GM13977 (cell line): ENCODE results near the gene GSN.

Experiments
- DNase-seq: peaks from one replicate; pipeline ENCODE4 v3.0.0; 2012; ENCODE audit warnings: low spot score
- in situ Hi-C: fragments of 300-500 bp; cut with MboI; formaldehyde crosslinking; loops from one replicate; pipeline ENCODE4 v1.12.0; 2022; ENCODE audit warnings: low sequenced_read_pairs, low pct_unique_long_range_greater_than_20kb, mixed read lengths, inconsistent platforms; ENCODE audit not compliant: unreplicated experiment
- TF ChIP-seq, protein P1 (sequence below): IDR thresholded peaks from 2 replicates; pipeline ENCODE4 v1.5.1; 2012; ENCODE audit warnings: mild to moderate bottlenecking, control low read depth; ENCODE audit not compliant: insufficient read depth; ENCODE audit errors: extremely low read depth, missing control alignments

GSN gene

DNA sequence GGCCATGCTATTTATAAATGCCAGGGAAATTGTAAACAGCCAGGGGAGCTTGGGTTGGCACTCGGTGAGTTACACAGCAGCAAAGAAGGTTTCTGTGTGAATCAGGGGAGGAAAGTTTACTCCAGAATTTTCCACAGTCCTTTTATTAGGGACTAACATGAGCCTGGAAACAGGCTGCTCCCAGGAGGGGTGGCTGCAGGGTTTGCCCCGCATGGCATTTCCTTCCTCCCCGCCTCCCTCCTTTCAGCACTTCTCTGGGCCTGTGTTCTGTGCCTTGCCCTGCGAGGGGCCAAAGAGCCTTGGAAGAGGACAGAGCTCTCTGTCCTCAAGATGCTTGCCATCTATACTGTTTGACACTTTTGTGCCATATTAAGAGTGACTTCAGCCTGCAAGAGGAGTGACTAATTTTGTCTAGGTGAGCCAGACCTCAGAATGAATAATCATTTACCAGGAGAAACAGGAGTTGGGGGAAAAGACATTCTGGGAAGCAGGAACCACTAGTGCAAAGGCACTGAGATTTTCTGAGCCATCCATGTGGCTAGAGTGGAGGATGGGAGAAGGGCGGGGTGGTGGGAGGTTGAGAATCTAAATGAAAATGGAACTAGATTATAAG lies 1.8 kb downstream of the GSN start:
- TF ChIP-seq, protein P1, sequence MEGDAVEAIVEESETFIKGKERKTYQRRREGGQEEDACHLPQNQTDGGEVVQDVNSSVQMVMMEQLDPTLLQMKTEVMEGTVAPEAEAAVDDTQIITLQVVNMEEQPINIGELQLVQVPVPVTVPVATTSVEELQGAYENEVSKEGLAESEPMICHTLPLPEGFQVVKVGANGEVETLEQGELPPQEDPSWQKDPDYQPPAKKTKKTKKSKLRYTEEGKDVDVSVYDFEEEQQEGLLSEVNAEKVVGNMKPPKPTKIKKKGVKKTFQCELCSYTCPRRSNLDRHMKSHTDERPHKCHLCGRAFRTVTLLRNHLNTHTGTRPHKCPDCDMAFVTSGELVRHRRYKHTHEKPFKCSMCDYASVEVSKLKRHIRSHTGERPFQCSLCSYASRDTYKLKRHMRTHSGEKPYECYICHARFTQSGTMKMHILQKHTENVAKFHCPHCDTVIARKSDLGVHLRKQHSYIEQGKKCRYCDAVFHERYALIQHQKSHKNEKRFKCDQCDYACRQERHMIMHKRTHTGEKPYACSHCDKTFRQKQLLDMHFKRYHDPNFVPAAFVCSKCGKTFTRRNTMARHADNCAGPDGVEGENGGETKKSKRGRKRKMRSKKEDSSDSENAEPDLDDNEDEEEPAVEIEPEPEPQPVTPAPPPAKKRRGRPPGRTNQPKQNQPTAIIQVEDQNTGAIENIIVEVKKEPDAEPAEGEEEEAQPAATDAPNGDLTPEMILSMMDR, result no peak
- DNase-seq, result no peak
- in situ Hi-C loops, result no loop called here

DNA sequence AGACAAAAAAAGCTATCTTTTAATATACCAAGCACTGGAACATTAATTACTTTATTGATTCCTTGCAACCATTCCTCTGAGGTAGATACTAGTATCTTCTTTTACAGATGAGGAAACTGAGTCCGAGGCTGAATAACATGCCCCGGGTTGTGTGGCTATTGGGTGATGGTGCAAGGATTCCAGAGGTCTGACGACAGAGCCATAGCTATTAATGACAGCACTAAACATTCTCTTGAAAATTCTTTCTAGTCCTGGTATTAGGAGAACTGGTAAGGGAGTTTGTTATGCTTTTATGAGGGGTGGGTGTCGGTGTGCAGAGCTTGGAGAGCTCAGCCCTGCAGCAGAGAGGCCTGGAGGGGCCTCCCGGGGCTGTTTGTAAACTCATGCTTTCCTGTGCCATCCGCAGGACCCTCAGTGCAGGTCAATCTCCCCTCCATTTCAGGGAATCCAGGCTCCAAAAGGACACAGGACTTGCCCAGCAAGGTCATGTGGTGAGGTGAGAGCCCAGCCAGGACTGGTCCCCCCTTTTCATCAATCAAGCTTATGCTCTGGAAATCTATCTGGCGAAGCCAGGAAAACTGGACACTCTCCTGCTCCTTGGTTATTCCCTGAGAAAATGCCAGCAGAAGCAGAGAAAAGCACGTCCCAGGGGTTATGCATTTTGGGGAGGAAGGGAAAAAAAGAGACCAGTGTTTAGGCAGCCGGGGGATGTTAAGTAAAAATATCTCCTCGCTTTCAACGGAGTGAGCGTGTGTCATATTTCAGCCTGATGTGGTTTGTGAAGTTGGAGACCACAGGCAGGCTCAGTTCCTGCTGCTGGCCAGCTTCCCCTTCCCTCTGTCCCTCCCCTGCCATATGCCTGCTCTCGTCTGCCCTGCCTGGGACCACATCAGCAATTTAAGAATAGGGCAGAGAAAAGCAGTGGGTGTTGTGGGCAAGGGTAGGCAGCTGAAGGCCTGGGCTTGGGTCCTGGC lies 3.7 kb downstream of the GSN start:
- in situ Hi-C loops, result no loop called here
- TF ChIP-seq, protein P1, result no peak
- DNase-seq, result no peak

DNA sequence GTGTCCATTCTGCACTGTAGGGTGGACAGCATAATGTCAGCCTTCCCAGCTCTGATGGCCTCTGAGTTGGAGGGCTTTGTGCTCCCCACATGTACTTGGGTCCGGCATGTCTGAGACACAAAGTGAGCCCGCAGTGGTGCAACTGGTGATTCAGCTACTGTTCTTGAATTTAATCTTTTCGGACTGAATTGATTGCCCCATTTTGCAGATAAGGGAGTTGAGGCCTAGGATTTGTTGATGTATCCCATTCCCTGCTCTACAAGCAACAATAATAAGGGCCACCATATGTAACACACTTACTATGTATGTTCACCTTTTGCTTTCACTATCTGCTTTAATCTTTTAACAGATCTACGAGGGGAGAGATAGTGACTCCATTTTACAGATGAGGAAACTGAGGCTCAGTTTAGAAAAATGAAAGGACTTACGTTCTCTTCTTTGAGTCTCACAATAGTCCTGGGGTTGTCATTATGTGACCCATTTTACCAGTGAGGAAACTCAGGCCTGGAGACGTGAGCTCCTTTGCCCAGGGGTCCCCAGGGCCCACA lies 4.5 kb downstream of the GSN start:
- in situ Hi-C loops, result no loop called here
- no peak for DNase-seq
- TF ChIP-seq, protein P1, result no peak

DNA sequence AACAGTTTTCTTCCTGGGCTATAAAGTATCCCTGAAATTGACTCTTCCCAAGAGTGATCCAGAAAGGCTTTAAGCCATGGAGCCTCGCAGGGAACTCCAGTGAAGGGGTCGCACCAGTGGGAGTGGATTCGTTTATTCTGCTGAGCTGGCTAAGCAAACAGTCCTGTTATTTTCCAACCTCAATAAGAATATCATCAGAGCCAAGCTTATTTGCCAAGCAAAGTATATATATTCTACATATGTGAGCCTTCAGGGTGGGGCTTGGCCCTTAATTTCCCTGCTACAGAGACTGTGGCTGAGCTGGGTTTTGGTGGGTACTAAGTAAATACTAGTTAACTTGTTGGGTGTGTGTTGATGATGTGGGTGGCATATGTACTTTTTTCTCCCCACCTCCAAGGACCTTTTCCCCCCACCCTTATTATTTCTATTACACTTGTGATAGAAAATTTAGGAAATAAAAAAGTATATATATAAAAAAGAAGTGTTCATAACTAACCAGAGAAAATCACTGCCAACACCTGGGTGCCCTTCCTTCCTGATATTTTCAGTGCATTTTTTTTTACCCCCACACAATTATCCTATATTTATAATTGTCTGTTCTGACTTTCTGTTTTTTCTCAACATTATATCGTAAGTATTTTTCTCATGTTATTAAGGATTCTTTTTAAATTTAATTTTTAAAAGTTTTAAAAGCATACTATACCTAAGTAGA lies 5.3 kb downstream of the GSN start:
- in situ Hi-C loops, result no loop called here
- DNase-seq, result no peak
- TF ChIP-seq, protein P1, result no peak

DNA sequence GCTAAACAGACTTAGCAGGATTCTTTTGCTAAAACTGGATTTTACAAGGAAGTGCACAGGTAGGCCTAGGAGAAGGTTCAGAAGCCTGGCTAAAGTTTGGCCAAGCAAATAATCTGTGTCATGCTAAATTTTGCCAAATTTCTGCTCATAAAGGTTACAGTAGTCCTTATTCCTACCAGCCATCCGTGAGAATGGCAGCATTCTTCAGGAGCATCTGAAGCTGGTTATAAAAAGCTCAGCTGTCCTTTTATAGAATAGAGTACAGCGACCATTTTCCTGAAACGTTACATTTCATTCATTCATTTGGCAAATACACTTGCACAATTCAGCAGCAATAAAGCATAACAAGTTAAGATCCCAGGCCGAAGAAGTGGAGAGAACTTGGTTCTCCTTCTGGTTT lies 6.9 kb downstream of the GSN start:
- in situ Hi-C loops, result no loop called here

More for the DNA sequence above, 6.9 kb downstream of the GSN start:
- DNase-seq, result no peak
- TF ChIP-seq, protein P1, result no peak
